ENCODE measurements around the gene AKAP17A.

Gene AKAP17A, protein sequence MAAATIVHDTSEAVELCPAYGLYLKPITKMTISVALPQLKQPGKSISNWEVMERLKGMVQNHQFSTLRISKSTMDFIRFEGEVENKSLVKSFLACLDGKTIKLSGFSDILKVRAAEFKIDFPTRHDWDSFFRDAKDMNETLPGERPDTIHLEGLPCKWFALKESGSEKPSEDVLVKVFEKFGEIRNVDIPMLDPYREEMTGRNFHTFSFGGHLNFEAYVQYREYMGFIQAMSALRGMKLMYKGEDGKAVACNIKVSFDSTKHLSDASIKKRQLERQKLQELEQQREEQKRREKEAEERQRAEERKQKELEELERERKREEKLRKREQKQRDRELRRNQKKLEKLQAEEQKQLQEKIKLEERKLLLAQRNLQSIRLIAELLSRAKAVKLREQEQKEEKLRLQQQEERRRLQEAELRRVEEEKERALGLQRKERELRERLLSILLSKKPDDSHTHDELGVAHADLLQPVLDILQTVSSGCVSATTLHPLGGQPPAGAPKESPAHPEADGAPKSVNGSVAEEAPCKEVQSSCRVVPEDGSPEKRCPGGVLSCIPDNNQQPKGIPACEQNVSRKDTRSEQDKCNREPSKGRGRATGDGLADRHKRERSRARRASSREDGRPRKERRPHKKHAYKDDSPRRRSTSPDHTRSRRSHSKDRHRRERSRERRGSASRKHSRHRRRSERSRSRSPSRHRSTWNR

DNA sequence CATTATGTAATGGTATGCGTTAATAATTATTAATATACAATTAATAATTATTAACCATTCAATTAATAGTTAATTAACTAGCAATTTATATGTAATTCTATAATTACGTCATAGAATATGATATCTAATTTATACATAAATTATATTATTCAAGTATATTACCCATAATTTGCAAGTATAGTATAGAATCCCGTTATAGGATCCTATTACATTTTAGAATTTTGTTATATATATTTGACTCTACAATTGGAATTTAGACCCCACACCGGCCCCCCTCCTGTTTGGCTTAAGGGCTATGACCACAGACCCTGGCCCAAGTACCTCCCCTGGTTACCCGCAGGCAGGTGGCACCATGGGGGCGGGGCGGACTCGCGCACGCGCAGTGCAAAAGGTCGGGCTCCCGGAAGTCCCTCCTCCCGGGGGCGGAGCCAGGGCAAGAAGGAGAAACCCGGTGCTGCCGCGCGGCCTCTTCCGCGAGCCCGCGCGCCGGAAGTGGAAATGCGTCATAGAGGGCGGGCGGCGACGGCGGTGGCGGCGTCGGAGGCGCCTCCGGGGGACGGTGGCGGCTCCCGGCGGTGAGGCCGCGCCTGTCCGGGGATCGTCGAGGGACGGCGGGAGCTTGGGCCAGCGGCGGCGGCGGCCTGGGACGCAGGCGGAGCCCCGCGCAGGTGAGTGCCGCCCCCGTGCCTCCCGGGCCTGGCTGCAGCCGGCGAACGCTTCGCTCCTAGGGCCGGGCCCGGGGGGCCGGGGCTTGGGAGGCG lies at the start of gene AKAP17A:
AKAP17A (plus strand) TSS at position 503 of the 761 bp plus-strand sequence. CDS start 1,859 bp downstream, outside the sequence.
- TF ChIP-seq, protein P1, sequence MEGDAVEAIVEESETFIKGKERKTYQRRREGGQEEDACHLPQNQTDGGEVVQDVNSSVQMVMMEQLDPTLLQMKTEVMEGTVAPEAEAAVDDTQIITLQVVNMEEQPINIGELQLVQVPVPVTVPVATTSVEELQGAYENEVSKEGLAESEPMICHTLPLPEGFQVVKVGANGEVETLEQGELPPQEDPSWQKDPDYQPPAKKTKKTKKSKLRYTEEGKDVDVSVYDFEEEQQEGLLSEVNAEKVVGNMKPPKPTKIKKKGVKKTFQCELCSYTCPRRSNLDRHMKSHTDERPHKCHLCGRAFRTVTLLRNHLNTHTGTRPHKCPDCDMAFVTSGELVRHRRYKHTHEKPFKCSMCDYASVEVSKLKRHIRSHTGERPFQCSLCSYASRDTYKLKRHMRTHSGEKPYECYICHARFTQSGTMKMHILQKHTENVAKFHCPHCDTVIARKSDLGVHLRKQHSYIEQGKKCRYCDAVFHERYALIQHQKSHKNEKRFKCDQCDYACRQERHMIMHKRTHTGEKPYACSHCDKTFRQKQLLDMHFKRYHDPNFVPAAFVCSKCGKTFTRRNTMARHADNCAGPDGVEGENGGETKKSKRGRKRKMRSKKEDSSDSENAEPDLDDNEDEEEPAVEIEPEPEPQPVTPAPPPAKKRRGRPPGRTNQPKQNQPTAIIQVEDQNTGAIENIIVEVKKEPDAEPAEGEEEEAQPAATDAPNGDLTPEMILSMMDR (IDR thresholded peaks at IDR 0.05) = no peak
- TF ChIP-seq ZFX (IDR thresholded peaks at IDR 0.05; ENCODE audit: borderline replicate concordance) = no peak
- peak within 1 kb of the TSS; percentile 57 for H3K27ac ChIP-seq

DNA sequence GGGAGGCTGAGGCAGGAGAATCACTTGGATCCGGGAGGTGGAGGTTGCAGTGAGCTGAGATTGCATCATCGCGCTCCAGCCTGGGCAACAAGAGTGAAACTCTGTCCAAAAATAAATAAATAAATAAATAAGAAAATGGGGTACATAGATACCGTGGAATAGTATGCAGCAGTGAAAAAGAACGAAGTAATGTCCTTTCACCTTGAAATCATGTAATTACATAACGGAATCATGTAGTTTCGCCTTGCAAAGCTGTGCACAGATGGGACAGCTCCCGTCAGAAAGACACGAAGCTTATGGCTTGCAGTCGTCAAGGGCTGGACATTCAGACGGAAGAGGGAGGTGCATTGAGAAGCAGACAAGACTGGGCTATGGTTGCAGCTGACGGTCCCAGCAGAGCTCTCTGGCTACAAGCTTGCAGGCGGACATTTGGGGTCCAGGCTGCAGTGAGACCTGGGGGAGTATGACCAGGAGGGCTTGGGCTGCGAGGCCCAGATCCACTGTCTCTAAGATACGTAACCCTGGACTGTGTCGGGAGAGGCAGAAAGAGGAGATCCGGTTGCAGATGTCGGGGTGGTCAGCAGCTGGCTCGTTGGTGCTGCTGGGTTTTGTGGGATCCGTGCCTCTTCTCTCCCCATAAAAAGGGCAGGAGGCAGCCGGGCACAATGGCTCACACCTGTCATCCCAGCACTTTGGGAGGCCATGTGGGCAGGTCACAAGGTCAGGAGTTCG lies 48.2 kb upstream of the AKAP17A start:
- H3K27ac ChIP-seq = no peak overlapping the region

DNA sequence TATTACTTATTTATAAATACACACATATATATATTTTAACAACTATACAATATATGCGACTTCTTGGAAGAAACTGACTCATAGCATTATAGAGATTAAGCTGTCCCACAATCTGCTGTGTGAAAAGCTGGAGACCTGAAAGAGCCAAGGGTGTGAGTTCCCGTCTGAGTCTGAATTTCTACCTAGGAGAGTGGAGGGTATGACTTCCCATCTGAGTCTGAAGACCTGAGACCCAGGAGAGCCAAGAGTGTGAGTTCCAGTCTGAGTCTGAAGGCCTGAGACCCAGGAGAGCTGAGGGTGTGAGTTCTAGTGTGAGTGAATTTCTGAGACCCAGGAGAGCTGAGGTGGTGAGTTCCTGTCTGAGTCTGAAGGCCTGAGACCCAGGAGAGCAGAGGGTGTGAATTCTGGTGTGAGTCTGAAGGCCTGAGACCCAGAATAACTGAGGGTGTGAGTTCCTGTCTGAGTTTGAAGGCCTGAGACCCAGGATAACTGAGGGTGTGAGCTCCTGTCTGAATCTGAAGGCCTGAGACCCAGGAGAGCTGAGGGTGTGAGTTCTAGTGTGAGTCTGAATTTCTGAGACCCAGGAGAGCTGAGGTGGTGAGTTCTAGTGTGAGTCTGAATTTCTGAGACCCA lies 45.5 kb upstream of the AKAP17A start:
- no peak for TF ChIP-seq ZFX (IDR thresholded peaks at IDR 0.05; ENCODE audit: borderline replicate concordance)
- TF ChIP-seq, protein P1 (IDR thresholded peaks at IDR 0.05) = no peak
- no peak overlapping the region for H3K27ac ChIP-seq

More for the DNA sequence above, 48.2 kb upstream of the AKAP17A start:
- no peak for TF ChIP-seq ZFX (IDR thresholded peaks at IDR 0.05; ENCODE audit: borderline replicate concordance)
- TF ChIP-seq, protein P1 (IDR thresholded peaks at IDR 0.05) = no peak

DNA sequence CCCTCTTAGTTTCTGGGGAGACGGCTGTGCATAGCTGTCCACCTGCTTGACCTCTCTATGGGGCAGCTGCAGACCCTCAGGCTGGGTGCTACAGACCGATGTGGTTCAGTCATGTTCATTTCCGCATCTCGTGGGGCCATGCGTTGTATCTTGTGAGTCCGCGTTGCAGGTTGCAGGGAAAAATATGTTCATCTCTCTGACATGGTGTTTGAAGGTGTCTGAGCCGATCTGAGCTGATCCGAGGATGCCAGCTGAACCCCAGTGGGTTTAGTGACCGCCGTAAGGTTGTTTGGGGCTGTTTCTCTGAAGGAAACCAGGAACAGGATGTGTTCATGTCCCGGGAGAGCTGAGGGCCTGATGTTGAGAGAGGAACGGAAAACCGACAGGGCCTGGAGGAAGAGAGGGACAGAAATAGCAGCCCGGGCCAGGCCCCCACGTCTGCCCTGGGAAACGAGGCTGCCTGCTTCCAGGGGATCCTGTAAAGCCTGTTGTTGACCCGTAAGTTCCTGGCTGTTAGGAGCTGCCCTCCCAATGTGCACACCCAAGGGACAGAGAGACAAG lies 44.6 kb upstream of the AKAP17A start:
- TF ChIP-seq, protein P1 (IDR thresholded peaks at IDR 0.05) = no peak
- no peak for TF ChIP-seq ZFX (IDR thresholded peaks at IDR 0.05; ENCODE audit: borderline replicate concordance)
- no peak overlapping the region for H3K27ac ChIP-seq

DNA sequence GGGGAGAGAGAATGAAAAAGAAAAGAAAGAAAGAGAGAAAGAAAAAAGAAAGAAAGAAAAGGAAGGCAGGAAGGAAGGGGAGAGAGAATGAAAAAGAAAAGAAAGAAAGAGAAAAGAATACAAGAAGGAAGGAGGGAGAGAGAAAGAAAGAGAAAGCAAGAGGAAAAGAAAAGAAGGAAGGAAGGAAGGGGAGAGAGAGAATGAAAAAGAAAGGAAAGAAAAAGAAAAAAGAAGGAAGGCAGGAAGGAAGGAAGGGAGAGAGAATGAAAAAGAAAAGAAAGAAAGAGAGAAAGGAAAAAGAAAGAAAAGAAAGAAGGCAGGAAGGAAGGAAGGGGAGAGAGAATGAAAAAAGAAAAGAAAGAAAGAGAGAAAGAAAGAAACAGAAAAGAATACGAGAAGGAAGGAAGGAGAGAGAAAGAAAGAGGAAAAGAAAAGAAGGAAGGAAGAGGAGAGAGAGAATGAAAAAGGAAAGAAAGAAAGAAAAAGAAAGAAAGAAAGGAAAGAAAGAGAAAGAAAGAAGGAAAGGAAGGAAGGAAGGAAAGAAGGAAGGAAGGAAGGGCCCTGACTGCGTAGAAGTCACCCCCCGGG lies 39.4 kb upstream of the AKAP17A start:
- no peak overlapping the region for H3K27ac ChIP-seq
- TF ChIP-seq, protein P1 (IDR thresholded peaks at IDR 0.05) = no peak
- no peak for TF ChIP-seq ZFX (IDR thresholded peaks at IDR 0.05; ENCODE audit: borderline replicate concordance)

Data from 22Rv1 (cell line).